ENCODE measurements around the gene ARSI.

DNA sequence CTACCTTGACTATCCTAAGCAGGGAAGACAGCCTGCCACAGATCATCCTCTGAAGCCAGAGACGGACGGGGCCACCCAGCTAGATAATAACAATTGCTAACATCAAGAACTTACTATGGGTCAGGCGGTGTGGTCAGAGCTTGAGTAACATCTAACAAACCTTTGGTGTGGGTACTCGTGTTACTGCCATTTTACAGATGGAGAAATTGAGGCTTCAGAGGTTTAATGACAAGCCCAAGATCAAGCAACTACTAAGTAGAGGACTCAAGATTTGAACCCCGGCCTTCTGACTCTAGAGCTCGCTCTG lies 16.7 kb upstream of the ARSI start:
- no peak for TF ChIP-seq POLR2AphosphoS5 (IDR thresholded peaks at IDR 0.05)
- TF ChIP-seq, protein P1, sequence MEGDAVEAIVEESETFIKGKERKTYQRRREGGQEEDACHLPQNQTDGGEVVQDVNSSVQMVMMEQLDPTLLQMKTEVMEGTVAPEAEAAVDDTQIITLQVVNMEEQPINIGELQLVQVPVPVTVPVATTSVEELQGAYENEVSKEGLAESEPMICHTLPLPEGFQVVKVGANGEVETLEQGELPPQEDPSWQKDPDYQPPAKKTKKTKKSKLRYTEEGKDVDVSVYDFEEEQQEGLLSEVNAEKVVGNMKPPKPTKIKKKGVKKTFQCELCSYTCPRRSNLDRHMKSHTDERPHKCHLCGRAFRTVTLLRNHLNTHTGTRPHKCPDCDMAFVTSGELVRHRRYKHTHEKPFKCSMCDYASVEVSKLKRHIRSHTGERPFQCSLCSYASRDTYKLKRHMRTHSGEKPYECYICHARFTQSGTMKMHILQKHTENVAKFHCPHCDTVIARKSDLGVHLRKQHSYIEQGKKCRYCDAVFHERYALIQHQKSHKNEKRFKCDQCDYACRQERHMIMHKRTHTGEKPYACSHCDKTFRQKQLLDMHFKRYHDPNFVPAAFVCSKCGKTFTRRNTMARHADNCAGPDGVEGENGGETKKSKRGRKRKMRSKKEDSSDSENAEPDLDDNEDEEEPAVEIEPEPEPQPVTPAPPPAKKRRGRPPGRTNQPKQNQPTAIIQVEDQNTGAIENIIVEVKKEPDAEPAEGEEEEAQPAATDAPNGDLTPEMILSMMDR (IDR thresholded peaks at IDR 0.05): no peak
